Jurkat, Clone E6-1 (cell line): Measurements from ENCODE around the gene CFH.
"Not testable (repeated sequence)": the region's sequence is repeated elsewhere in the genome, so short reads cannot be mapped to it uniquely, and the experiment has no call there.

ENCODE experiments used
- DNase-seq: peaks from one replicate; pipeline ENCODE4 v3.0.0-alpha.2; 2011; ENCODE audit warnings: low read depth, low spot score
- H3K4me3 ChIP-seq: 2 replicates; pipeline ENCODE4 v1.5.1; 2011; ENCODE audit warnings: mild to moderate bottlenecking, low read length, control low read depth, moderate library complexity

The CFH gene

GRCh38 chr1:196733091-196733970 lies 81.5 kb downstream of the CFH start:
- no peak for DNase-seq
- no peak overlapping the region for H3K4me3 ChIP-seq

- no peak for DNase-seq
- no peak overlapping the region for H3K4me3 ChIP-seq
Measured at GRCh38 chr1:196734006-196734405, 82.2 kb downstream of the CFH start.

- no peak overlapping the region for H3K4me3 ChIP-seq
- DNase-seq = no peak
Measured at GRCh38 chr1:196734460-196734859, 82.6 kb downstream of the CFH start.

GRCh38 chr1:196738730-196739129 lies 86.9 kb downstream of the CFH start:
- no peak for DNase-seq
- no peak overlapping the region for H3K4me3 ChIP-seq

GRCh38 chr1:196743244-196743643 lies 91.4 kb downstream of the CFH start:
- peak; percentile 11 for DNase-seq
- not testable (repeated sequence) for H3K4me3 ChIP-seq

GRCh38 chr1:196765019-196765740 lies 113.3 kb downstream of the CFH start:
- H3K4me3 ChIP-seq, DNase-seq: not testable (repeated sequence)

GRCh38 chr1:196769823-196770222 lies 118.0 kb downstream of the CFH start:
- not testable (repeated sequence) for DNase-seq, H3K4me3 ChIP-seq

GRCh38 chr1:196773713-196774112 lies 121.9 kb downstream of the CFH start:
- H3K4me3 ChIP-seq = no peak overlapping the region
- no peak for DNase-seq

- no peak for DNase-seq
- H3K4me3 ChIP-seq = no peak overlapping the region
Measured at GRCh38 chr1:196774175-196774574, 122.3 kb downstream of the CFH start.

GRCh38 chr1:196774603-196775002 lies 122.8 kb downstream of the CFH start, which contains the start of gene CFHR3:
Gene CFHR3 (plus strand): TSS chr1:196774840. CDS start chr1:196774887, 47 bp downstream.
- no peak within 1 kb of the TSS for H3K4me3 ChIP-seq
- no peak for DNase-seq

GRCh38 chr1:196777603-196778002 lies 125.8 kb downstream of the CFH start:
- H3K4me3 ChIP-seq = no peak overlapping the region
- DNase-seq = no peak

- no peak for DNase-seq
- no peak overlapping the region for H3K4me3 ChIP-seq
Measured at GRCh38 chr1:196779093-196779492, 127.2 kb downstream of the CFH start.

- not testable (repeated sequence) for DNase-seq, H3K4me3 ChIP-seq
Measured at GRCh38 chr1:196791252-196791651, 139.4 kb downstream of the CFH start.

GRCh38 chr1:196794103-196794502 lies 142.3 kb downstream of the CFH start:
- DNase-seq, H3K4me3 ChIP-seq: not testable (repeated sequence)
